ENCODE measurements around the gene GALNT16. TPM values are rescaled to one million over a fixed set of nuclear protein-coding genes. Genes with fewer than 3 reads are reported as not detected.
"Not testable (repeated sequence)": the region's sequence is repeated elsewhere in the genome, so short reads cannot be mapped to it uniquely, and the experiment has no call there.

The GALNT16 gene
- total RNA-seq, 4 donors from 2014 or later, result 5.8 to 18.4 (median 10.5) TPM

- Histone ChIP-seq H3K4me1 (peaks cover 18 to 37% (median 26%) of the 10 kb centered on the region in 4 donors), H3K9me3 (no peaks in the 10 kb centered on the region), H3K36me3 (no peaks in the 10 kb centered on the region), H3K27ac (replicated peaks in 1 of 4) (peak overlapping the region; percentile 38 to 55 (median 48)), H3K4me3 (no peak overlapping the region), H3K27me3 (no peaks in the 10 kb centered on the region)
- TF ChIP-seq EP300 (IDR thresholded peaks at IDR 0.05) (no peak), POLR2AphosphoS5 (IDR thresholded peaks at IDR 0.05) (no peak), POLR2A (IDR thresholded peaks at IDR 0.05; ENCODE audit: low read depth) (no peak), CTCF (IDR thresholded peaks at IDR 0.05) (no peak)
- intact Hi-C loops (cut with DNase I), result no loop called here
- no peak for DNase-seq (ENCODE audit: extremely low spot score)
- 58% methylated on average over 9 of the region's 9 CpGs for WGBS
These were observed 27.4 kb downstream of the GALNT16 start for GRCh38 chr14:69287098-69288010.

- no peaks in the 10 kb centered on the region for H3K36me3 ChIP-seq
- 55% methylated on average over 8 of the region's 8 CpGs for WGBS
- H3K27me3 ChIP-seq, result no peaks in the 10 kb centered on the region
- H3K9me3 ChIP-seq, result no peaks in the 10 kb centered on the region
- TF ChIP-seq EP300 (IDR thresholded peaks at IDR 0.05) (no peak), CTCF (IDR thresholded peaks at IDR 0.05) (peak; percentile 21 to 46 (median 30)), POLR2AphosphoS5 (IDR thresholded peaks at IDR 0.05) (peak in 1 of 2 donors; percentile 15)
- no peak overlapping the region for H3K4me3 ChIP-seq
- peaks cover 18 to 37% (median 26%) of the 10 kb centered on the region in 4 donors for H3K4me1 ChIP-seq
- intact Hi-C loops (cut with DNase I), result no loop called here
- no peak for DNase-seq (ENCODE audit: extremely low spot score)
- H3K27ac ChIP-seq (replicated peaks in 1 of 4), result peak overlapping the region; percentile 38 to 55 (median 48)
These were observed 28.2 kb downstream of the GALNT16 start for GRCh38 chr14:69288011-69288771.

- Histone ChIP-seq H3K27me3 (no peaks in the 10 kb centered on the region), H3K4me3 (no peak overlapping the region), H3K27ac (replicated peaks in 1 of 4) (peak overlapping the region in 2 of 4 donors; percentile 10 to 44), H3K9me3 (no peaks in the 10 kb centered on the region), H3K4me1 (peaks cover 18 to 35% (median 26%) of the 10 kb centered on the region in 4 donors), H3K36me3 (no peaks in the 10 kb centered on the region)
- intact Hi-C loops (cut with DNase I), result no loop called here
- TF ChIP-seq POLR2A (IDR thresholded peaks at IDR 0.05; ENCODE audit: low read depth) (no peak), CTCF (IDR thresholded peaks at IDR 0.05) (no peak), EP300 (IDR thresholded peaks at IDR 0.05) (no peak), POLR2AphosphoS5 (IDR thresholded peaks at IDR 0.05) (no peak)
- DNase-seq (ENCODE audit: extremely low spot score), result no peak
- 97% methylated on average over 6 of the region's 9 CpGs for WGBS
These were observed 29.2 kb downstream of the GALNT16 start for GRCh38 chr14:69288956-69289705.

- H3K9me3 ChIP-seq, result no peaks in the 10 kb centered on the region
- no peak for DNase-seq (ENCODE audit: extremely low spot score)
- no peak overlapping the region for H3K4me3 ChIP-seq
- intact Hi-C loops (cut with DNase I), result no loop called here
- peaks cover 18 to 30% (median 26%) of the 10 kb centered on the region in 4 donors for H3K4me1 ChIP-seq
- WGBS, result 87% methylated on average over 13 of the region's 13 CpGs
- no peaks in the 10 kb centered on the region for H3K36me3 ChIP-seq
- no peaks in the 10 kb centered on the region for H3K27me3 ChIP-seq
- peak overlapping the region in 1 of 4 donors; percentile 19 for H3K27ac ChIP-seq (replicated peaks in 1 of 4)
- TF ChIP-seq POLR2A (IDR thresholded peaks at IDR 0.05; ENCODE audit: low read depth), result no peak
- no peak for TF ChIP-seq CTCF (IDR thresholded peaks at IDR 0.05)
- no peak for TF ChIP-seq POLR2AphosphoS5 (IDR thresholded peaks at IDR 0.05)
- no peak for TF ChIP-seq EP300 (IDR thresholded peaks at IDR 0.05)
These were observed 30.0 kb downstream of the GALNT16 start for GRCh38 chr14:69289811-69290520.

- H3K9me3 ChIP-seq; H3K27ac ChIP-seq (replicated peaks in 1 of 4); H3K36me3 ChIP-seq; H3K4me3 ChIP-seq; intact Hi-C loops (cut with DNase I); DNase-seq (ENCODE audit: extremely low spot score); H3K27me3 ChIP-seq: not testable (repeated sequence)
- H3K4me1 ChIP-seq, result peaks cover 18 to 30% (median 26%) of the 10 kb centered on the region in 4 donors
- WGBS, result 93% methylated on average over 5 of the region's 7 CpGs
These were observed 30.9 kb downstream of the GALNT16 start for GRCh38 chr14:69290881-69291280.

Data from esophagus muscularis mucosa (tissue), 4 donors.